Stimulated activated CD8-positive, alpha-beta memory T cell treated with anti-CD3 and anti-CD28 coated beads, Interleukin-4, amount 100 ng/mL, for 24 hours (primary cell): ENCODE results near the gene PDIA6.

ENCODE experiments used
- DNase-seq: peaks from one replicate; pipeline ENCODE4 v3.0.0-alpha.2; 2020; ENCODE audit warnings: low read depth

PDIA6 gene

DNA sequence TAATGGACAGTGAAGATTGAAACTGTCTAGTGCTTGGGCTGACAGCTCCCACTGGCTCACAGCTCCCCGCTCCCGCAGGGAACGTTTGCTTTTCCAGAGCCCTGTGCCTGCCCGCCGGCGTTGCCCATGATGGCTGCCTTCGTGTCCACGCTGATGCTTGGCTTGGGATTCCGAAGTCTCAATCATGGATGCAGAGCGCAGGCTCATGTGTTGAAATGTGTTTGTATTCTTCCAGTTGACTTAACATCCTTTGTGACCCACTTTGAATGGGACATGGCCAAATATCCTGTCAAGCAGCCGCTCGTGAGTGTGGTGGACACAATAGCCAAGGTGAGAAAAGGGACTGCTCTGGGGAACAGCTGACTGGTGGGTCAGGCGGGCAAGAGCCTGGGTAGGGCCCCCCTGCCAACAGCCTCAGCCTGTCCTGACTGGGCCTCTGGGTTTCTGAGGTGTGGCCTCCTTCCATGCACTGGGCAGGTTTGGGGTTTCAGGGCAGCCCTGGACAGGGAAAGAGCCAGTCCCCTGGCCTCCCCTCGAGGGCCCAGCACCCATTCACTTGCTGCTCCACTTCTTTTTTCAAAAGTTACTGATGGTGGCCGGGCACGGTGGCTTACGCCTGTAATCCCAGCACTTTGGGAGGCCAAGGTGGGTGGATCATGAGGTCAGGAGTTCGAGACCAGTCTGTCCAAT is 48.3 kb downstream of the PDIA6 start:
- DNase-seq, result no peak

- DNase-seq, result no peak
Measured at GRCh38 chr2:10763461-10763800, 49.2 kb downstream of the PDIA6 start.

DNA sequence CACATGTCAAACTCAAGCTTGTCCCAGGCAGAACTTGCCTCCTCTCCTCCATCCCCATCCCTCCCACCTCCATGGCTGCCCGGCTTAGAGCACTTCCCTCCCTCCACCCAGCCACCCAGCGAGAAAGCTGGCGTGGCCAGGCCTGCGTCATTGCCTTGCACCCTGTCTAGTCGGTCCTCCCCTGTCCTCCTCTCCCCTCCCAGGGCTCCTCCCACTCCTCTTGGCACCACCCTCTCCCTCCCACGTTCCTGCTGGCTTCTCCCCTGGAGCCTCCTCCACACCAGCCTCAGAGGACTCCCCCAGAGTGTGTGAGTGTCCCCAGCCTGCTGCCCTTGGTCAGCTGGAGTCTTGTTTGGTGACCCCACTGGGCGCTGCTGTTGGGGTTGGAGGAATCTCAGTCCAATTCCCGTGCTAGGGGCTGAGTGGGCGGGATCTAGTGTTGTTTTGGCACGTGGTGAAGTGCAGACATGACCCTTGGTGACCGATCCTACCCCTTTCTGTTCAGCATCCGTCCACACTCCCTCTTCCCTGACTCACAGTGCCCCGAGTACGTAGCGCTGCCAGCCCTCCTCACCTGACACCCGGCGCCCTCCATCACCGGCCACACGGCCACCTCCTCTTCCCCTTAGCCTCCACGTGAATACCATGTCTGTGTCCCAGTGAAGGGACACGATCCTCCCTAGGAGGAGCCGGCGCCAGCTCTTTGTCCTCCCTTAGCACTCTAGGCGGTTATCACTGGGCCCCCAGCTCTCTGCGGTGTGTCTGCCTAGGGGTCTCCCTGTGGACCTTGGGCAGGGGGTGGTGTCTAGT is 49.7 kb downstream of the PDIA6 start:
- DNase-seq, result no peak

- no peak for DNase-seq
Measured at GRCh38 chr2:10761591-10761990, 51.0 kb downstream of the PDIA6 start.

GRCh38 chr2:10760794-10761504 is 51.6 kb downstream of the PDIA6 start:
- no peak for DNase-seq

GRCh38 chr2:10759151-10759714 is 53.4 kb downstream of the PDIA6 start:
- no peak for DNase-seq

DNA sequence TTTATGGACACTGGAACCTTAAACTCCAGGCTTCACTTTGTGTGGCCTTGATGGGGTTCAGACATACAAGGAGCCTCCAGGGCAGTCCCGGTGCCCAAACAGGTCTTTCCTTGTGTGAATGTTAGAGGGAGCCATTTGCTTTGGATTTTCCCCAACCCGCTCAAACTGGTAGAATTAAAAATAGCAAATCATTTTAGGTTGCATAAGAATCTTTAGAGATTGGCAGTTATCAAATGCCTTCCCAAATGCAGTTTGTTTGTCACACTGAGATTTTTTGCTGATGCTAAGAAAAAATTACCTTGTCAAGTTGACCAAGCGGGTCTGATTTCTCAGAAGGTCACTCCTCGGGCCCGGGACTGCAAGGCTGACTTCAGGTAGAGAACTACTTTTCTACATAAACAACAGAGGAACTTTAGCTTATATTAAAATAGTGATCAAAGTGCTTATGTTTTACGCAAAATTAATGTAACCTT is 54.7 kb downstream of the PDIA6 start:
- no peak for DNase-seq

DNA sequence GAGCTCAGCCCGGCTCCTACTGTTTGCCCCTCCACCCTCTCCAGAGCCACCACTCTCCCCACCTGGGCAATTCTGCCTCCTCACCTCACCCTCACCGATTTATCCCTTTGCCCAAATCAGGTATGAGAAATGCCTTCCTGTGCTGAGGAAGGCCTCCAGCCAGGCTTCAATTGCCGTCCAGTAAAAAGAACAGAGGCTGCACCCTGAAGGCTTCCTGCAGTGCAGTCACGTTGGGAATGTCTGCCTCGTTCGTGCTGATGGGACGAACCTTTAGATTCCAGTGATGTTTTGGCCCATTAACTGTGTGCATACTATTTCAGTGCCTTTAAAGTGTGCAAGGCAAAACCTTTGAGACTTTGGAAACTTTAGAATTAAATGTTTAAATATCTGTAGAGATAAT is 57.0 kb downstream of the PDIA6 start:
- DNase-seq, result no peak

GRCh38 chr2:10753876-10754275 is 58.7 kb downstream of the PDIA6 start:
- DNase-seq, result no peak

DNA sequence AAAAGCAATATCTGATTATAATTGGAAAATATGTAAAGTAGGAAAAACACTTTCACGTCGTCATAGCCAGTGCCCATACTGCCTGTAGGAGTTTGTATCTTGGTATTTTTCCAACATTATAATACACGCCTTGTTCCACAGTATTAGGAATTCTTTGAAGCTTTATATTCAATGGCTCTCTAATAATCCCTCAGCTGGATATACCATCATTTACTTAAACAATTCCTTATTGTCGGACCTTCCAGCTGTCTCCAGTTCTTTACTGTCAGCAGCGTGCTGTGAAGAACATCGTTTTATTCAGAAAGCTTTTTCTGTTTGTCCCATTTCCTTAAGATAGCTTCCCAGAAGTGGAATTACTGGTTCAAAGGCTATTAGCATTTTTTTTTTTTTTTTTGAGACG is 59.4 kb downstream of the PDIA6 start:
- DNase-seq, result no peak

DNA sequence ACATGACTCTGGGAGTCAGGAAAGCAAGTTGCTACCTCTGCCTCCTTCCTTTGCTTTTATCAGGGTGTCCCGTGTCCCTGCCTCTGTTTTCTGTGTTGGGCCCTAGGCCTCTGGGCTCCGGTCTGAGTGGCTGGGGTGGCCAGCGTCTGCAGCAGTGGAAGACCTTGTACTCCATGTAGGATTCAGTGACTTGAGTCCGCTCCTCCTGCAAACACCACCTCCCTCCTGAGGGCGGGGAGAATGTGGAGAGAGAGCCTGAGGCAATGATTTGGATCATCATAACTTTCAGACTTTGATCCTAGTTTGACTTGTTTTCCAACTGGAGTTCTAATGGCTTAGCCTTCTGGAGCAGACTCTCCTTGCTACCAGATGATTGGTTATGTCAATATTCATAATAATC is 60.3 kb downstream of the PDIA6 start:
- no peak for DNase-seq

- no peak for DNase-seq
Measured at GRCh38 chr2:10750610-10751009, 62.0 kb downstream of the PDIA6 start.

- DNase-seq, result no peak
Measured at GRCh38 chr2:10742666-10743065, 69.9 kb downstream of the PDIA6 start.

DNA sequence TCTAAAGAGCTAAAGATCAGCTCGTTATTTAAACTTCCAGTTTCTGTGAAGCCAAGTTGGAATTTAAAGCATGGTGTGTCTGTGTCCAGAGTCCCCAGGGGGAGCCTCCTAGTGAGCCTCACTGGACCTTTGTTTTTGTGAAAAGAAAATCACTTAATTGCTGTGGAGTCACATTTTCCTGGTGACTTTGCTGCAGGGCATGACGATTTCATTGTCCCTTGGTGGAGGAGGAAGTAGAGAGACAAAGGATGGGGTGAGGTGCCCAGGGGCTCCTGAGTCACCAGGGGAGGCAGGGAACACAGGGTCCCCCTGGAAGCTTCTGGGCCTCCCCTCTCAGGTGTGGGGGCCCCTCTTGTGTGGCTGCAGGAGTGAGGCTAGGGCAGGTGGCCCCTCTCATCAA is 71.4 kb downstream of the PDIA6 start:
- DNase-seq, result no peak

DNA sequence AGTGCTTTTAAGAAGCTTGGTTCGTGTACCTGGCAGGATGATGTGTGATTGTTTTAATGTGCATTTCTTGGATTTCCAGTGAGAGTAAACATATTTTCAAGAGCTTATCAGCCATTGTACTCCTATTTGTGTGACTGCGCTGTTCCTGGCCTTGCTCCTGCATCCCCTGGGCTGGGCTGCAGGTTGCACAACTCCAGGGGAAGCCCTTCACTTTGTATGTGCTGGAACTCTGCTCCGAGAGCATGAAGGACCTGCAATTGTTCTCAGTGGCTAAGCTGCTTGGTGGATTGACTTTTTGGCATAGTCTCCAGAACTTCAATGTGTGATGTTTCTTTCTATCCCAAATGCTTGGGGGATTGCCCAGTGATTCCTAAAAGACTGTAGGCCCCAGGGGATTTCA is 72.4 kb downstream of the PDIA6 start:
- DNase-seq, result no peak

DNA sequence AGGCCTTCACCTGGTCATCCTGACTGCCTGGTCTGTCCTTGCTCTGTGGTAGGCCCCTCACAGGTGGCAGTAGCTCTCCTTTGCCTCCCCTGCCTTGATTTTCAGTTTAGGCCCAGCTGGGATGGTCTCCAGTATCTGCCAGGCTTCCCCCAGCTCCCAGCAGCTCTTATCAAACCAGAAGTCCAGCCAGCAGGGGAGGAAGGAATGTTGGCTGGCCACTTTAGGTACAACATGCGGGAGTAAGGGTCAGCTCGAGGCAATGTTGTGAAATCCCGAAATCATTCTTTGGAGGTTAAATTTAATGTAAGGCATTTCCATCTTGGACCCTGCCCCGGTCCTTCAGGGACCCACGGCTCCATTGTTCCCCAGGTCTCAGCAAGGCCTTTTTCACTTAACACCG is 74.4 kb downstream of the PDIA6 start:
- no peak for DNase-seq

- no peak for DNase-seq
Measured at GRCh38 chr2:10733980-10734379, 78.6 kb downstream of the PDIA6 start.

DNA sequence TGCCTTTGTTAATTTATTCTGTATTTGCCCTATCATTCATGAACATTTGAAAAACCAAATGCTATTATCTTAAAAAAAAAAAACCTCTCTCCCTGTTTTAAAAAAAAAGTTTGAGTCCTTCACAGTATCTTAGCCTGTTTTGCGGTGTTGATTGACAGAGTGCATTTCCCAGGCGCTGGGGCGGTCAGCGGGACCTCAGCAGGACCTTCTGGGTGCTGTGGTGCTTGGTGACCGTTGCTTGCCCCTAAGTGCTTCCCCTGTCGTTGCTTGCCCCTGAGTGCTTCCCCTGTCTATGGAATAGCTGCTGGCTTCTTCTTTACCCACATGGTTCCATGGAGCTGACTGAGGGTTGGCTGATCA is 79.0 kb downstream of the PDIA6 start:
- DNase-seq, result no peak
